GM06990 (cell line): ENCODE measurements around the gene SRSF11.

Experiments used
- DNase-seq: peaks from one replicate; pipeline ENCODE4 v3.0.0-alpha.2; 2011; ENCODE audit not compliant: insufficient read length; ENCODE audit errors: extremely low read depth
- H3K27me3 ChIP-seq: replicated peaks from 2 replicates; pipeline ENCODE4 v1.6.0; 2011; ENCODE audit warnings: low read length; ENCODE audit not compliant: control insufficient read depth, insufficient read depth
- H3K36me3 ChIP-seq: 2 replicates; pipeline ENCODE4 v1.5.1; 2011; ENCODE audit warnings: low read length; ENCODE audit not compliant: control insufficient read depth, insufficient read depth
- H3K4me3 ChIP-seq: replicated peaks from 2 replicates; pipeline ENCODE4 v1.5.1; 2011; ENCODE audit warnings: low read depth, mild to moderate bottlenecking, control low read depth, low read length
- CTCF ChIP-seq: IDR thresholded peaks from 2 replicates; pipeline ENCODE4 v1.5.1; 2011; ENCODE audit warnings: low read length, control low read depth, mild to moderate bottlenecking, inconsistent platforms; ENCODE audit not compliant: insufficient read depth, poor library complexity, severe bottlenecking

SRSF11 gene

GRCh38 chr1:70247768-70248167, 26.6 kb downstream of the SRSF11 start:
- H3K36me3 ChIP-seq: peaks cover 7% of the 10 kb centered on the region
- no peak for DNase-seq
- TF ChIP-seq CTCF: no peak
- no peaks in the 10 kb centered on the region for H3K27me3 ChIP-seq
- H3K4me3 ChIP-seq: no peak overlapping the region

- H3K4me3 ChIP-seq: no peak overlapping the region
- no peak for TF ChIP-seq CTCF
- peaks cover 11% of the 10 kb centered on the region for H3K36me3 ChIP-seq
Observed at GRCh38 chr1:70248729-70249128, 27.5 kb downstream of the SRSF11 start.

GRCh38 chr1:70256664-70257063, 35.5 kb downstream of the SRSF11 start:
- Histone ChIP-seq H3K36me3 (peaks cover 4% of the 10 kb centered on the region), H3K27me3 (no peaks in the 10 kb centered on the region), H3K4me3 (no peak overlapping the region)
- no peak for DNase-seq
- no peak for TF ChIP-seq CTCF

More at GRCh38 chr1:70248729-70249128, 27.5 kb downstream of the SRSF11 start:
- no peak for DNase-seq
- H3K27me3 ChIP-seq: no peaks in the 10 kb centered on the region

GRCh38 chr1:70264839-70265238, 43.7 kb downstream of the SRSF11 start:
- no peaks in the 10 kb centered on the region; the same call in 1 of the 2 replicates for H3K36me3 ChIP-seq

GRCh38 chr1:70265946-70266345, 44.8 kb downstream of the SRSF11 start:
- DNase-seq: no peak
- no peak overlapping the region for H3K4me3 ChIP-seq
- no peaks in the 10 kb centered on the region for H3K27me3 ChIP-seq
- no peak for TF ChIP-seq CTCF
- no peaks in the 10 kb centered on the region; the same call in none of the 2 replicates for H3K36me3 ChIP-seq

More at GRCh38 chr1:70264839-70265238, 43.7 kb downstream of the SRSF11 start:
- TF ChIP-seq CTCF: no peak
- no peak for DNase-seq
- Histone ChIP-seq H3K4me3 (no peak overlapping the region), H3K27me3 (no peaks in the 10 kb centered on the region)

GRCh38 chr1:70277875-70278274, 56.7 kb downstream of the SRSF11 start:
- H3K36me3 ChIP-seq: no peaks in the 10 kb centered on the region; the same call in none of the 2 replicates
- H3K27me3 ChIP-seq: no peaks in the 10 kb centered on the region
- no peak for TF ChIP-seq CTCF
- no peak for DNase-seq
- no peak overlapping the region for H3K4me3 ChIP-seq
